K562 (cell line): ENCODE data around the gene LAMA4. TPM values are rescaled to one million over a fixed set of nuclear protein-coding genes. Genes with fewer than 3 reads are reported as not detected.

ENCODE experiments used
- ZNF511 ChIP-seq: sonication (generic); formaldehyde crosslinking; IDR thresholded peaks from 2 replicates; pipeline ENCODE4 v1.8.0; 2022; ENCODE audit warnings: mild to moderate bottlenecking, missing genetic modification reagents
- ZNF592 ChIP-seq: fragments of 450-650 bp; IDR thresholded peaks from 2 replicates; pipeline ENCODE4 v1.6.1; 2017; ENCODE audit warnings: antibody characterized with exemption, mild to moderate bottlenecking
- ZNF830 ChIP-seq: fragments of 250-450 bp; sonication (Bioruptor Pico); IDR thresholded peaks from 2 replicates; pipeline ENCODE4 v1.5.0; 2021; ENCODE audit warnings: mild to moderate bottlenecking
- polyA plus RNA-seq, 8 experiments: library from polyadenylated mRNA; depleted of rRNA in 4 of 8; stranded (reverse) in 5 of 8; unstranded in 3 of 8; fragments of >200 nt; fragmentation: Nextera tagmentation in 2 of 8; fragmentation: Illumina TruSeq in 1 of 8; extraction: Ambion mirVana in 2 of 8; extraction: Trizol in 1 of 8; gene quantifications; 2 replicates each; pipeline versions ENCODE4 v1.2.1 to v1.2.3, GENCODE V29; 2011 to 2014; ENCODE audit warnings: inconsistent platforms in 1 of 8, missing spikeins in 1 of 8
- total RNA-seq, 7 experiments: library from RNA; depleted of rRNA in 6 of 7; stranded (reverse); fragments of >200 nt in 6 of 7; fragmentation: Illumina TruSeq in 2 of 7; extraction: Trizol in 2 of 7; gene quantifications; 2 replicates each; pipeline versions ENCODE4 v1.2.1 to v1.2.3, GENCODE V29; 2011 to 2021; ENCODE audit warnings: low replicate concordance in 1 of 7

The LAMA4 gene
- total and polyA plus RNA-seq, 9 of the 15 experiments (the other 6 are each of a cell fraction or from before 2014, with no cell fraction given), result 0.05 to 2.9 (median 0.51) TPM

- no peak for TF ChIP-seq ZNF592
- TF ChIP-seq ZNF511 (CRISPR knock-in tag), result no peak
- no peak for TF ChIP-seq ZNF830 (CRISPR knock-in tag)
Observed at GRCh38 chr6:112245511-112246203, 8.7 kb downstream of the LAMA4 start (continued).
